COR-L47 (cell line): Measurements from ENCODE around the gene ZNF367.

Source experiments
- DNase-seq: peaks from one replicate; lab custom pipeline; 2025; lab: John Stamatoyannopoulos, UW

The ZNF367 gene

DNA sequence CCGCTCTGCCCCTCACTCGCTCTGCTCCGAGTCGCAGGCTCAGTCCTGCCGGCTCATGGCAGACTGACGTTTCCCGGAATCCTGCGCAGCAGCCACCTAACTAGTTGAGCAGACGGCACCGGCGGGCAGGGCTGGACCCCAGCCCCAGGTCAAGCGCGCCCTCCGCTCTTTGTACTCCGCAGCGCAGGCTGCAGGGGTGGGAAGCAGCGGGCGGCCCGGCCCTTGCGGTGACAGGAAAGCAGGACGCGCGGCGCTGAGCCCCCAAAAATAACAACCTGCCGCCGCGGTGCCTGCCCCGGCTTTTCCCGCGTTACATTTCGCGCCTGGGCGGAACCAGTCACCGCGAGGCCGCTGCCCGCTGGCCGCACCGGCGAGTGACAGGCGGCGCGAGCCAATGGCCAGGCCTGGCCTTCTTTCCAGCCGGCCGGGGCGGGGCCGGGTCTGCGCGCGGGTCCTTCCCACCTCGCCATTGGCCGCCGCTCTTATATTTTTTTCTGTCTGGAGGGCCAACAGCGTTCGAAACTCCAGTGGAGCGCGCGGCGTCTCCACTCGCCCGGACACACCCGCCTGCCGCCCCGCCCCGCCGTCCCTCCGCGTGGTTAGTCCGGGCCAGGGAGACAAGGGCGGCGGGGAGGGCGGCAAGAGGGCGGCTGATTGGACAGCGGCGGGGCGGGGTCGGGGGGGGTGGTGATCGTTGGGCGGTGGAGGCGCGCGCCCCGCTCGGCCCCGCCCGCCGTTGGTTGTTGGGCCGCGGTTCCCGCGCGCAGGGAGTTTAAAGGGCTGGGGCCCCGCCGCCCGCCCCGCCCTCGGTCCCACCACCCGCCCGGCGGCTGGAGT, at the start of gene ZNF367:
ZNF367 (minus strand) TSS at position 288 of the 837 bp plus-strand sequence. CDS start 338 bp downstream, outside the sequence.
- DNase-seq: peak; percentile 96

DNA sequence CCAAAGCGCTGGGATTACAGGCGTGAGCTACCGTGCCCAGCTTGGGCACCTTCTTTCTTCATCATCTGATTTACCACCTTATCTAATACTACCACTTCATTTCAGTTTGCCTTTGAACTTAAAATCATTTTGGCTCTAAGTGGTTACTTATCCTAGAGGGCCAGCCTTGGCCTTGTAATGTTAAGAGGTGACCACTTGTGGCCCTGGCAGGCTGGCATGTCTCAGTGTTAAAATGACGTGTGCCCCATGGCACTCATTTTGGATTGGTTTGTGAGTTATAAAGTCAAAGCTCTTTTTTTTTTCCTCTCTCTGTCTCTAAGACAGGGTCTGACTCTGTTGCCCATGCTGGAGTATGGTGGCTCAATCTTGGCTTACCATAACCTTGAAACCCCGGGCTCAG, 49.6 kb upstream of the ZNF367 start:
- DNase-seq: no peak

GRCh38 chr9:96464426-96464825, 46.3 kb upstream of the ZNF367 start:
- no peak for DNase-seq

GRCh38 chr9:96462541-96462940, 44.4 kb upstream of the ZNF367 start:
- DNase-seq: no peak

GRCh38 chr9:96461336-96461735, 43.2 kb upstream of the ZNF367 start:
- DNase-seq: no peak

DNA sequence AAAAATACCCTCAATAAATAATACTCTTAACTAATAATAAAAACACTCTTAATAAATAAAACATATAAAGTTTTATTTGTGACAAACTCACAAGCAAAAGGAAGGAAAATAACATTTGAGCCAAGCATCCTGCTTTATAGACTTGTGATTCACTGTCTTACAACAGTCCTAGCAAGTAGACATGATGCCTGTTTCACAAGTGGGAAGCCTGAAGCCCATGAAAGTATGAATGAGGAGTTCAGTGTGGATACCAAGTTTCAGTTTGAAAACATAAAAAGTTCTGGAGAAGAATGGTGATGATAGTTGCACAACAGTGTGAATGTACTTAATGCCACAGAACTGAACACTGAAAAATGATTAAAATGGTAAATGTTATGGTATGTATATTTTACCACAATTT, 42.7 kb upstream of the ZNF367 start:
- DNase-seq: no peak

DNA sequence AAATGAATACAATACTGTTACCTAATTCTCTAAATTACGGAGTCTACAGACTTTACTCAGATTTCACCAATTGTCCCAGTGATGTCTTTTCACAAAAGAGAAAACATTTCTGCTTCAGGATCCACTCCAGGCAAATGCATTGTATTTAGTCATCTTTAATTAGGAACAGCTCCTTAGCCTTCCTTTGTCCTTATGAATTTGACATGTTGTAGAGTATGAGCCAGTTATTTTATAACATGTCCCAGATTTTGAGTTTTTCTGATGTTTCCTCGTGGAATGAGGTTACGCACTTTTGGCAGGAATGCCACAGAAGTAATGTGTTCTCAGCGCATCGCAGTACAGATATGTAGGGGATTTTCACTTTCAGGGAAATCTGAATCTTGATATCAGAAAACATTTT, 42.3 kb upstream of the ZNF367 start:
- no peak for DNase-seq

- DNase-seq: no peak
Measured at GRCh38 chr9:96459268-96460007, 41.3 kb upstream of the ZNF367 start.

DNA sequence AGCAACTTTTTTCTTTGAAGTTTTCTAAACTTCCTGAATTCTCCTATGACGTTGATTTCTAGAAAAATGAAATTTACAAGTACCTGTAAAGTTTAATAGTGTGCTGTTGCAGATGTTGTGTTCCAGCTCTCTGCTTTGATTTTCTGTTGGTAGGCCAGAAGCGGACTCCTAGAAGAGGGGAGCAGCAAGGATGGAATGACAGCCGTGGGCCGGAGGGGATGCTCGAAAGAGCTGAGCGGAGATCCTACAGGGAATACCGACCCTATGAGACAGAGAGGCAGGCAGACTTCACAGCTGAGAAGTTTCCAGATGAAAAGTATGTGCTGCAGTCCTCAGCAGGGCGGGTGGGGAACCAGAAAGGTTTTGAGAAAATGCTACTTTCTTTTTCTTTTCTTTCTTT, 40.1 kb upstream of the ZNF367 start:
- DNase-seq: no peak

GRCh38 chr9:96457266-96457665, 39.1 kb upstream of the ZNF367 start:
- DNase-seq: no peak

DNA sequence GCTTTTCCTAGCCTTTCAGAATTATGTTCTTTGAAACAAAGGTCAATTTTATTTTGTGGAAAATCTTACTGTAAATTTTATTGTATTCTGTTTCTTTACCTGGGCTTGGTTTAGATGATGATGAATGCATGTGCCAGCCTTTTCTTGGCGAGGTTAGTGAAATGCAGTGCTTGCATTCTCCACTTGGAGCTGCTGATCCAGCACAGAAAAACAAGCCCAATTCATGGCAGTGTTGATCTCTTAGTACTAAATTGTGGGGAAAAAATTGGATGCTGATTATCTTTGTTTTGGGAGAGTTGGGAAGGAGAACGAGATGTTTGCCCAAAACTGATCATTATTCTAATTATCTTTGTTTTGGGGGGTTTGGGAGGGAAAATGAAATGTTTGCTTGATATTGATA, 35.5 kb upstream of the ZNF367 start:
- peak; percentile 44 for DNase-seq

DNA sequence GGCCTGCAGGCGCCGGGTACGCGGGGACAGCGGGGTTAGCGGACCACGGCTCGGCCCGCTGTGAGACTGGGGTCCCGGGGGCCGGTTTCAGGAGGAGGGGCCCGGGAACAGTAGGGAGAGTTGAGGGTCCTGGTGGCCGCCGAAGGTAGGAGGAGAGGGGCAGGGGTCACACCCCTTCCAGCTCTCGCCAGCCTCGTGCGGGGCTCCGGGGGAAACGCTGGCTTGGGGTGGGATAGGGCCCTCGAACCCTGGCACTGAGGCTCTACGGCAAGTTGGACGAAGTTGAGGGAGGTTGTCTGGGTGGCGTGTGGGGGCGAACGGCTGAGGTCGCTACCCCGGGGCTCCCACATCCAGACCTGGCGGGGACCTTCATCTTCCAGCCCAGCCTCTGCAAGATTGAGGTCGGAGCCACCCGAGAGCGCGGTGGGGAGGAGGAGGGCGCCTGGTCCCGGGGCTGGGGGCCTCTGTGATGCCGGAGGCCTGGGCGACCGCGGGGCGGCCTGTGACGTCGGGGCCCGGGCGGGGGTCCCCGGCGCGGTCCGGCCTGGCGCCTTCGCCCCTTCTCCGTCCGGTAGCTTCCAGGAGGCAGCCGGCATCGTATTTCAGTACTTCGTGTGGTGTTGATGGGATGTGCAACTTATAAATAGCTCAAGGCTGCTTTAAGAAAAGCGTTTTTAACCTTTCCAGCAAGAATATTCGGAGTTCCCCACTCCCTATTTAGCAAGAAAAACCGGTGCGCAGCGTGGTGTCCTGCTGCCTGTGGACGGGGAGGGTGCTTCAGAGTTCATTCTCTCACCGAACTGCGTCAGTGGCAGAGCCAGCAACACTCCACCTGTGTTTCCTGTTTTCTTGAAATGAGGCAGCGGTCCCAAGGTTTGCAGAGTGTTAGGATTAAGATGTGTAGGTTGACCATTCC, 32.7 kb upstream of the ZNF367 start:
- DNase-seq: peak; percentile 19

DNA sequence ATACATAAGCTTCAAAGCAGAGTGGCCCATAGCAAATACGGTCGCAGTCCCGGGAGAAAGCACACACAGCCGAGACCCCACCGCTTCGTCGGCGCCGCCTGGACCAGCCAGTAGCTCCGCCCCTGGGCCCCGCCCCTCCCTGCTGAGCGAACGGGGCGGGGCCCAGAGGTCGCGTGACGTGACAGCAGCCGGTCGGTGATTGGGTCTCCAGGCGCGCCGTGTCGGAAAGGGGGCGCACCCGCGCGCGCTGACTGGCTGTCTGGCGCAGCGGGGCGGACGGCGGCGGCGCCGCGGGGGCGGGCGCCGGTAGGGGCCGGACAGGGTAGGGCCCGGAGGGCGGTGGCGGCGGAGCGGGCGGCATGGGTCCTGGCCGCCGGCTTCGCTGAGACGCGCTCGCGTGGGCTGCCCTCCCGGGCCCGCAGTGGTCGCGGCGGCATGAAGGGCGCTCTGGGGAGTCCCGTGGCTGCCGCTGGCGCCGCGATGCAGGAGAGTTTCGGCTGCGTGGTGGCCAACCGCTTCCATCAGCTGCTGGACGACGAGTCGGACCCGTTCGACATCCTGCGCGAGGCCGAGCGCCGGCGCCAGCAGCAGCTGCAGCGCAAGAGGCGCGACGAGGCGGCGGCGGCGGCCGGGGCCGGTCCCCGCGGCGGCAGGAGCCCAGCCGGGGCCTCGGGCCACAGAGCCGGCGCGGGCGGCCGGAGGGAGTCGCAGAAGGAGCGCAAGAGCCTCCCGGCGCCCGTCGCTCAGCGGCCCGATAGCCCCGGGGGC, 31.9 kb upstream of the ZNF367 start, which contains the start of gene HABP4:
HABP4 (plus strand) TSS at position 325 of the 768 bp plus-strand sequence; CDS start at position 436, 111 bp downstream.
- peak; percentile 96 for DNase-seq

GRCh38 chr9:96449523-96449844, 31.3 kb upstream of the ZNF367 start:
- no peak for DNase-seq

DNA sequence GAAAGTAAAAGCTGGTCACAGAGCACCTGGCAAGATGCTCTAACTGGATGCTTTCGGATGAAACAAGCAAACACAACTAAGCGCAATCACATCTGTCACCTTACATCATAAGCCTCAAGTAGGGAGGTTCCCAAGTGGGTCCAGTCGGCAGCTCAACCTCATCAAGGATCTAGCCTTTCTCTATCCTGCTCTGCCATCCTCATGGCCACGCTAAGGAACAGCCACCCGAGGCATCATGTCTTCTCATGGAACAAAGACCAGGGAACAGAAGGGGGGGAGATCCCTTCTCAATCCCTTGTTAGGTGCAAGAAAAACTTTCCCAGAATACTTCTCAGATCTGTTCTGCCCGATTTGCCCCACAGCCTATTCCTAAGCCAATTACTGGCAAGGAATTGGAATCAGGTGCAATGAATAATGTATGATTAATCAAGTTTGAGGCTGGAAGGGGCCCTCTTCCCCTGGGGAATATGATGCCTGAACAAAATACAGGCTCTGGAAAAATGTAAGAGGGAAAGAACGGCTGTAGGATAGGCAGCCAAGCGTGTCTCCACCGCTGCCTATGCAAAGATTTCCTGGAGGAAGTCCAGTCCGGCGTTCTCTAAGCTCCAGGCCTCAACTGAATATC, 30.5 kb upstream of the ZNF367 start:
- DNase-seq: no peak

- no peak for DNase-seq
Measured at GRCh38 chr9:96447406-96447805, 29.2 kb upstream of the ZNF367 start.

GRCh38 chr9:96442491-96442890, 24.3 kb upstream of the ZNF367 start:
- DNase-seq: no peak

- peak; percentile 24 for DNase-seq
Measured at GRCh38 chr9:96441798-96442445, 23.8 kb upstream of the ZNF367 start.

GRCh38 chr9:96440671-96441199, 22.6 kb upstream of the ZNF367 start:
- DNase-seq: no peak

- no peak for DNase-seq
Measured at GRCh38 chr9:96437454-96437853, 19.3 kb upstream of the ZNF367 start.
